ENCODE data around the gene PPP1R15A.
"Not testable (repeated sequence)": the region's sequence is repeated elsewhere in the genome, so short reads cannot be mapped to it uniquely, and the experiment has no call there.

Gene PPP1R15A

GRCh38 chr19:48881741-48882657 lies 9.8 kb downstream of the PPP1R15A start:
- no peak for DNase-seq

DNA sequence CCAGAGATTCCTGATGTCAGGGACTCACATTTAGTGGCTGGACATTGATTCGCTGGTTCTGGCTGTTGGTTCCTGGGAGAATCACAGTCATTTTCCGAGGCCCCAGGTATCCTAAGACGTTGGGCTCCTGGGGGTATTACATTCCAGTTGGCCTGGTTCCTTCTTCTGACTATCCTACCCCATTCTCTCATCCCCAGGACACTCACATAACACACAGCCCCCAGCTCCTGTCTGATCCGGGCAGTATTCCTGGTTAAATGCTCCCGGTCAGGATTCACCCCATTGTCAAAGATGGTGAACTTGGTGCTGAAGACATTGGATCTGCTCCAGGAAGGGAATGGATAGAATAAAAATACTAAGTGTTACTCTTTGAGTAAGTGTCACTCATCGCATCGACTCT lies 11.5 kb downstream of the PPP1R15A start:
- DNase-seq: no peak

DNA sequence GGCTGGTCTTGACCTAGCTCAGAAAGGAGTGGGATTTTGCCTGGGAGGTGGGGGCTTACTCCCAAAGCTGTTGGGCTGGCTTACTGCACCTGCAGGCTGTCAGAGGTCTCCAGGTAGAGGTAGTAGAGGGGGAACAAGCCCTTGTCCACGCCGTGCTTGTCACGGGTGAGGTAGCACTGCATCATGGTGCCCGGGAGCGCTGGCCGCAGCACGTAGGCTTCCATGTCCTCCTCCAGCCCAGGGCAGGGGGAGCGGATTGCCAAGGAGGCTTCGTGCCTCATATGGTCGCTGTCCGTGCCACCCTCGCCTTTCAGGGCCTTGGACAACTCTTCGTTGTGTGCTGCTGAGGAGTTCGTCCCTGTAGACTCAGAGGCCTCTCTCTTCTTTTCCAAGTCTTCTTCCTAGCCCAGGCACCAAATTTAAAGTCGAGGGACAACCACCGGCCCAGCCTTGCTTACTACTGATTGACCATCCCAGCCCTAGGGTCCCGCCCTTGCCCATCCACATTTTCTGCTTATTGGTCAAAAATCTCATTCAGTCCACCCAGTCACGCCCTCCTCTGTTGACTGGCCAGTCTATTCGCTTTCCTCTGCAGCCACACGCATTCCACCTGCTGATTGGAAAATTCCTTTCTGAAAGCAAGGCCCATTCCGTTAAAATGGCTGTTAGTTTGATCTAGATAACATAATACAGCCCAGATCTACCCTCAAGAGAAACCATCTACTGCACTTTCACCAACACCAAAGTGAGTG lies 15.8 kb downstream of the PPP1R15A start:
- no peak for DNase-seq

DNA sequence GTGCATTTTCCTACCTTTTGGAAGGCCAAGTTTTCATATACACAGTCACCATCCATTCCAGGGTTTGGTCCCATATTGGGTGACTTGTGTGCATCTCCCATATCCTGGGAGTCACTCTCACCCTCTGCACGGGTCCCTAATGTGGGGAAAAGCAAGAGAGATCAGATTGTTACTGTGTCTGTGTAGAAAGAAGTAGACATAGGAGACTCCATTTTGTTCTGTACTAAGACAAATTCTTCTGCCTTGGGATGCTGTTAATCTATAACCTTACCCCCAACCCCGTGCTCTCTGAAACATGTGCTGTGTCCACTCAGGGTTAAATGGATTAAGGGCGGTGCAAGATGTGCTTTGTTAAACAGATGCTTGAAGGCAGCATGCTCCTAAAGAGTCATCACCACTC lies 17.3 kb downstream of the PPP1R15A start:
- not testable (repeated sequence) for DNase-seq

DNA sequence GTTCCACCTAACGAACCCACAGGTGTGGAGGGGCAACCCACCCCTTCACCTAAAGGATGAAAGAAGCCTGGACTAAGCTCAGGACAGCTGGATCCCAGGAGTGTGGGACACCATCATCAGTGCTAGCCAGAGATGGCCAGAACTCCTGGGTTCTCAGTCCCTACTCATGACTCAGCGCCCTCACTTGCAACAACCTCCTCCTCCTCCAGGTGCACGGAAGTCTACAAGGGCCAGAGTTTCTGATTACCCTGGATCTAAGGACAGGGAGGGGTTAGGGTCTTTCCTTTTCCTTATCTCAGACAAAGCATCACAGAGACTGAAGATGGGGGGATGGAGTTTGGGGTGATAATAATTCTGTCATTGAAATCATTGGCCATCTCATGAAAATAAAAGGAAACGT lies 18.3 kb downstream of the PPP1R15A start:
- no peak for DNase-seq

DNA sequence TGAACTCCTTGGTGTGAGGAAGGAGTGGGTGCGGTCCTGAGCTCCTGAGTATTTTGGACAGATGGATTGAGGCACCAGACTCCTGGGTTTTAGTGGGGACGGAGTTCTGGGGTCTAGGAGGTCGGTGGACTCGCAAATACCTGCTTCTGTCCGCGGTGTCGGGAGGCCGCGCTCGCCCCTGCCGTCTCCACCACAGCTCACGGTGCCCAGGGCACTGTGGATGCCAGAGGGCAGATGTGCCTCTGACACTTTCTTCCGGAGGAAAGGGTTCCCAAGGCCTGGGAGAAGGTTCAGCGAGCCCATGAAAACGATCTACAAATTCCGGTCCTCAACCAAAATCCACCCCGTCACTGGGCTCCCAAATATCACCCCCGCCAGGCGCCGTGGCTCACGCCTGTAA lies 23.0 kb downstream of the PPP1R15A start:
- DNase-seq: no peak

GRCh38 chr19:48896191-48896720 lies 24.0 kb downstream of the PPP1R15A start:
- DNase-seq: no peak

GRCh38 chr19:48897181-48897580 lies 25.0 kb downstream of the PPP1R15A start:
- DNase-seq: no peak

DNA sequence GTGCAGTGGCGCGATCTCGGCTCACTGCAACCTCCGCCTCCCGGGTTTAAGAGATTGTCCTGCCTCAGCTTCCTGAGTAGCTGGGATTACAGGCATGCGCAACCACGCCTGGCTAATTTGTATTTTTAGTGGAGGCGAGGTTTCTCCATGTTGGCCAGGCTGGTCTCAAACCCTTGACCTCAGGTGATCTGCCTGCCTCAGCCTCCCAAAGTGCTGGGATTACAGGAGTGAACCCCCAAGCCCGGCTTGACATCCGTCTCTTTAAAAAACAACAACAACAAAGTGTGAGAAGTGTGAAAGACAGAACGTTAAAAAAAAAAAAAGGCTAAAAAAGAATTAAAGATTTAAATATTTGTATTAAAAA lies 27.1 kb downstream of the PPP1R15A start:
- not testable (repeated sequence) for DNase-seq

GRCh38 chr19:48899781-48900476 lies 27.7 kb downstream of the PPP1R15A start, which contains the start of gene NUCB1:
TSS of gene NUCB1 (plus strand) at chr19:48900312. CDS start at chr19:48900797, 485 bp downstream.
- peak; percentile 97 for DNase-seq

DNA sequence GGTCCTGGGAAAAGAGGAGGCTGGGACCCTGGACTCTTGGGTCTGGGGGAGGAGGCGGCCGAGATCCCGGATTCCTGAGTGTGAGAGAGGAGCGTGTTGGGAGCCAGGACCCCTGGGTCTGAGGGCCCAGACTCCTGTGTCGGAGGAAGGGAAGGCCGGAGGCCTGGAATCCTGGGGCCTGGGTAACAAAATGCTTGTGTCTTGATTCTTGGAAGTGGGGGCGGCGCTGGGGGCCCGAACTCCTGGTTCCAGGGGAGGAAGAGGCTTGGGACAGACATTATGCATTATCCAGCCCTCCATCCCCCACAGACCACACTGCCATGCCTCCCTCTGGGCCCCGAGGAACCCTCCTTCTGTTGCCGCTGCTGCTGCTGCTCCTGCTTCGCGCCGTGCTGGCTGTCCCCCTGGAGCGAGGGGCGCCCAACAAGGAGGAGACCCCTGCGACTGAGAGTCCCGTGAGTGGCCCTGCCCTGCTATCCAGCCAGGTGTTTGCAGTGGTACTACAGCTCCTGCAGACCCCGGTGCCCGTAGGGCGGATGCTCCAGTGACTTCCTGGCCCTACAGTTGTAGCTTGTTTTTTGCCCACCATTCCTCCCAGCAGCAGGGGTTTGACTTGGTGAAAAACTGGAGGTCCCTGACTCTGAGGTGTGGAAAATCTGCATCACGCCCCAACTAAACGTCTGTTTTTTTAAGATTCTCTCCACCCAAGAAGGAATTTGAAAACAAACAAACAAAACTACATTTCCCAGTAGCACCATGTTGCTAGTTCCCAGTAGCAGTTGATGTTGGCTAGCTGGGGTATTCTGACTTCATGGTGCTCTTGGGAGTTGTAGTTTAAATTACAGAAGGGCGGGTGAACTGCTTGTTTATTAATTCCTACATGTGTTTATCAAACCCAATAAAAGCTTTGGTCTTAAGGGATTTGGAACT lies 28.5 kb downstream of the PPP1R15A start:
- DNase-seq: peak; percentile 45

DNA sequence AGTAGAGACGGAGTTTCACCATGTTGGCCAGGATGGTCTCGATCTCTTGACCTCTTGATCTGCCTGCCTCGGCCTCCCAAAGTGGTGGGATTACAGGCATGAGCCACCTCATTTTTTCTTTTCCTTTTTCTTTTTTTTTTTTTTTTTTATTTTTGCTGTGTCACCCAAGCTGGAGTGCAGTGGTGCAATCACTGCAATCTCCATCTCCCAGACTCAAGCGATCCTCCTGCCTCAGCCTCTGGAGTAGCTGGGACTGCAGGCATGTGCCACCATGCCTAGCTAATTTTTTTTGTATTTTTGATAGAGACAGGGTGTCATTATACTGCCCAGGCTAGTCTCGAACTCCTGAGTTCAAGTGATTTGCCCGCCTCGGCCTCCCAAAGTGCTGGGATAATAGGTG lies 30.1 kb downstream of the PPP1R15A start:
- not testable (repeated sequence) for DNase-seq

DNA sequence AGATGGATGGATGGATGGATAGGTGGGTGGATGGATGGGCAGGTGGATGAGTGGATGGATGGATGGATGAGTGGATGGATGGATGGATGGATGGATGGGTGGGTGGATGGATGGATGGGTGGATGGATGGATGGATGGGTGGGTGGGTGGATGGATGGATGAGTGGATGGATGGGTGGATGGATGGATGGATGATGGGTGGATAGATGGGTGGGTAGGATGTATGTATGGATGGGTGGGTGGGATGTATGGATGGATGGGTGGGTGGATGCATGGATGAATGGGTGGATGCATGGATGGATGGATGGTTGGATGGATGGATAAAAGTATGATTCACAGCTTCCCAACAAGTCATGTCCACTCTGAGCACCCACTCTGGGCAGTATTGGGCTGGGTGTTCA lies 31.6 kb downstream of the PPP1R15A start:
- not testable (repeated sequence) for DNase-seq

DNA sequence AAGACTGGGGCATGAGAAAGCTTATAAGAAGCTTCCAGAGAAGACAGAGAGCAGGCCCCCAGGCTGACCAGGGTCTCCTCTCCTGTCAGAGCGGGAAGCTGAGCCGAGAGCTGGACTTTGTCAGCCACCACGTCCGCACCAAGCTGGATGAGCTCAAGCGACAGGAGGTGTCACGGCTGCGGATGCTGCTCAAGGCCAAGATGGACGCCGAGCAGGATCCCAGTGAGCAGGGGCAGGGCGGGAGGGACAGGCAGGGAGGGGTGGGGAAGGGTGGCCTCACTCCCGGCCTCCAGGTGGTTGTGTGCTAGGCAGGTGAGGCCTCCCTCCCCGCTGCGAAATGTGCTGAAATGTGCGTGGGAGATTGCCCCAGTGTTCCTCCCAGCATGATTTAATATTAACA lies 33.4 kb downstream of the PPP1R15A start:
- no peak for DNase-seq

GRCh38 chr19:48906324-48906723 lies 34.1 kb downstream of the PPP1R15A start:
- no peak for DNase-seq

DNA sequence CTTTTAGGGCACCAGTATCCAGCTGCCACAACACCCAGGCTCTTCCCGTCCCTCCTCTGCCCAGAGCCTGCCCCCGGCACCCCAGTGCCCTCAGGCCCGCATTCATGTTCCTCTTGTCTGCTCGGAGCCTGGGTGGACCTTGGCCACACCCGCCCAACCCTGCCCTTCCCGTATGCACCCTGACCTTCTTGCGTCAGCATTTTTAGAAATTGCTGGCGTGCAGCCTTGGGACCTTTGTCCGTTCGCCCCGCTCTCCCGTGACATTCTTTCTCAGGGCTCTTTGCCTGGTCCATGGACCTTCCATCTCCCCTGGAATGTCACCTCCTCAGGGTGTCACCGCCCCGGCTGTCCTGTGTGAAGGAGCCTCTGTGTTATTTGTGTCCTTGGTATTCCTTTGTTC lies 35.5 kb downstream of the PPP1R15A start:
- DNase-seq: no peak

- not testable (repeated sequence) for DNase-seq
Observed at GRCh38 chr19:48909424-48910077, 37.3 kb downstream of the PPP1R15A start.

DNA sequence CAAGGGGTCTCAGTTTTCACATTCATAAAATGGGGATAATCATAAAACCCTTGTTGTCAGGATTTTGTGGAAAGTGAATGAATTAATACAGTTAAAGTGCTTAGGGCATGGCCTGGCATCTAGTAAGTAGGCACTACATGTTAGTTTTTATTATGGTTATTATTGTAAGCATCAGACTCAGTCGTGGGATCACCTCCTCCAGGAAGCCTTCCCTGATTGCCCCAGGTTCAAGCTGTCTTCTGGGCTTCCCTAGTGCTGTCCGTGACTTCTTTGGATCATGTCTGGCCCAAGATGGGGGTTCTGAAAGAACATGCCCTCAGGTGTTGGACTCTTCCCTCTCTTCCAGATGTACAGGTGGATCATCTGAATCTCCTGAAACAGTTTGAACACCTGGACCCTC lies 38.6 kb downstream of the PPP1R15A start:
- DNase-seq: no peak

DNA sequence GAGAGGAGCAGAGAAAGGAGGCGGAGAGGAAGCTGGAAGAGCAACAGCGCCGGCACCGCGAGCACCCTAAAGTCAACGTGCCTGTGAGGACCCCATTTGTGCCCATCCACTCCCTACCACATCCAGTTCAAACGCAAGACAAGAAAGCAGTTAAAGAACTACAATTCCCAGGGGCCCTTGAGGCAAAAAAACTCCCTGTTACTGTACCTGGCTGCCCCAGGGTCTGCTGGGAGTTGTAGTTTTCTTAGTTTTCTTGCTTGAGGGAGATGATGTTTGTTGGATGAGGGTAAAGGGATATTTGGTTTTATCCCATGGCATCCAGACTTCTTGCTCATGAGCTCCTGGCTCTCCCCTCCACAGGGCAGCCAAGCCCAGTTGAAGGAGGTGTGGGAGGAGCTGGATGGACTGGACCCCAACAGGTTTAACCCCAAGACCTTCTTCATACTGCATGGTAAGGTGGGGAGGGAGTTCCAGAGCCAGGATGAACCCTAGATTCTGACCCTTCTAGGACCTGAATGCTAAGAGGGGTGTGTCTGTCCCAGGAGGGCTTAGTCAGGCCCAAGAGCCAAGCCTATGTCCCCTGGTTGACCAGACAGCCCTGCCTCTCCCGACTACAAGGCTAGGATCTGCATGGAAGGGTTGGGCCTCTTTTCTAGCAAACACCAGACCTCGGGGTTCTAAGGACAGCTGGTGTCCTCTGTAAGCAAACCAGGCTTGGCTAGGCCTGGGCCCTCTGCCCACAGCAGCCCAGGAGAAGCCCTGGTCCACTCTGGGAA lies 41.1 kb downstream of the PPP1R15A start:
- DNase-seq: no peak

- no peak for DNase-seq
Observed at GRCh38 chr19:48914181-48914580, 42.0 kb downstream of the PPP1R15A start.

DNA sequence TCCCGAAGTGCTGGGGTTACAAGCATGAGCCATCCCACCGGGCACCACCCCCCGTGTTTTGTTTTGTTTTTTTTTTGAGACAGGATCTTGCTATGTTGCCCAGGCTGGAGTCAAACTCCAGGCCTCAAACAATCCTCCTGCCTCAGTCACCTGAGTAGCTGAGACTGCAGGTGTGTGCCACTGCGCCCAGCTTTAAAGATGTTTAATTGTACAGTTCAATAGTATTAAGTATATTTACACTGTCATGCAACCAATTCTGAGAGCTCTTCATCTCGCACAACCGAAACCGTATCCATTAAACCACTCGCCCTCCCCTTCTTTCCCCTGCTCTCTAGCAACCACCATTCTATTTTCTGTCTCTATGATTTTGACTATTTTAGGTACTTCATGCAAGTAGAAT lies 43.5 kb downstream of the PPP1R15A start:
- no peak for DNase-seq

Measured in CD4-positive, alpha-beta T cell treated with Interleukin-4 for 4 hours (primary cell).